Bronchial epithelial cell (primary cell): ENCODE measurements around the gene MRPL11. TPM values are rescaled to one million over a fixed set of nuclear protein-coding genes. Genes with fewer than 3 reads are reported as not detected.

Source experiments
- DNase-seq: peaks from one replicate; pipeline ENCODE4 v3.0.0-alpha.2; 2010; ENCODE audit warnings: low read depth
- FAIRE-seq: peaks from 2 replicates; lab custom pipeline; 2011; peaks lifted over from hg19 to GRCh38; lab: Jason Lieb, UNC
- H3K27me3 ChIP-seq: 2 replicates; pipeline ENCODE4 v1.5.1; 2011; ENCODE audit warnings: low read length; ENCODE audit not compliant: control insufficient read depth, insufficient read depth
- H3K36me3 ChIP-seq: 2 replicates; pipeline ENCODE4 v1.5.1; 2011; ENCODE audit warnings: low read length; ENCODE audit not compliant: control insufficient read depth, insufficient read depth
- H3K4me3 ChIP-seq: 2 replicates; pipeline ENCODE4 v1.5.1; 2011; ENCODE audit warnings: mild to moderate bottlenecking, low read depth, low read length, control low read depth
- total RNA-seq: library from RNA; depleted of rRNA; stranded (reverse); fragments of >200 nt; gene quantifications from 2 replicates; pipeline ENCODE4 v1.2.1, GENCODE V29; 2014
- TF ChIP-seq, protein P1 (sequence below): IDR thresholded peaks from 2 replicates; pipeline ENCODE4 v1.5.1; 2011; ENCODE audit warnings: mild to moderate bottlenecking, moderate library complexity, low read length, control low read depth, inconsistent platforms; ENCODE audit not compliant: insufficient read depth, severe bottlenecking

The MRPL11 gene
- total RNA-seq, 1 donor from 2014 or later = 43.7 TPM

DNA sequence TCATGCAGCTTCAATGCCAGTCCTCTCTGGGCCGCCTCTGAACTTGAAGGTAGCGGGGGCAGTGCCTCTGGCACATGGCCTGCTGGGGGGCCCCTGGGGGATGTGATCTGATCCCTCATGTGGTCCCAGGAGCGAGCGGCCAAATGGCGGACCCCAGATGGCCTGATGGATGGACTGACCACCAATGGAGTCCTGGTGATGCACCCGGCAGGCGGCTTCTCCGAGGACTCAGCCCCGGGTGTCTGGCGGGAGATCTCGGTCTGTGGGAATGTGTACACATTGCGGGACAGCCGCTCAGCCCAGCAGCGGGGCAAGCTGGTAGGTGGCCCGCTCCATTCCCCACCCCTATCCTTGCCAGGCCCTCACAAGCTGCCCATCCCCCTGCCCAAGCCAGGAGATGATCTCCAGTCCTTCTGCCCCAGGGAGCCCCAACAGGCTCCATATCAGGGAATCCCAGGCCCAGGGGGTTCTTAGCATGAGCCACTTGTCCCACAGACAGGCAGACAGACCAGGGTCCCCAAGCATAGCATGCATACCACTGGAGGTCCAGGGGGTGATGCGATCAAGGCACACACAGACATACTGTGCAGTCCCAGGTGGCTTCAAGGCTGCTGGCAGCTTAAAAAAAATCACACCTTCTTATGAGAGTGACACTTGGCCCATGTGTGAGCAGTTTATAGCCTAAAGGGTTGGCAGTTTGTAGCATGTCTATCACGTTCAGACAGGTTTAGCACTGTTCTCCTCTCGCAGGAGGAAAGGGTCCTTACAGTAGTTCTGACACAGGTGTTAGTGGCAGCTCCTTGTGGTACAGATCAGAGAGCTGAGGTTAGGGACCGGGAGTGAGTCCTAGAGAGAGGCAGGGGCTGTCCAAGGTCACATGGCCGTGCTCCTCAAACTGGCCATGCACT lies 35.2 kb upstream of the MRPL11 start:
- DNase-seq (peak; percentile 70), FAIRE-seq (no peak)
- TF ChIP-seq, protein P1, sequence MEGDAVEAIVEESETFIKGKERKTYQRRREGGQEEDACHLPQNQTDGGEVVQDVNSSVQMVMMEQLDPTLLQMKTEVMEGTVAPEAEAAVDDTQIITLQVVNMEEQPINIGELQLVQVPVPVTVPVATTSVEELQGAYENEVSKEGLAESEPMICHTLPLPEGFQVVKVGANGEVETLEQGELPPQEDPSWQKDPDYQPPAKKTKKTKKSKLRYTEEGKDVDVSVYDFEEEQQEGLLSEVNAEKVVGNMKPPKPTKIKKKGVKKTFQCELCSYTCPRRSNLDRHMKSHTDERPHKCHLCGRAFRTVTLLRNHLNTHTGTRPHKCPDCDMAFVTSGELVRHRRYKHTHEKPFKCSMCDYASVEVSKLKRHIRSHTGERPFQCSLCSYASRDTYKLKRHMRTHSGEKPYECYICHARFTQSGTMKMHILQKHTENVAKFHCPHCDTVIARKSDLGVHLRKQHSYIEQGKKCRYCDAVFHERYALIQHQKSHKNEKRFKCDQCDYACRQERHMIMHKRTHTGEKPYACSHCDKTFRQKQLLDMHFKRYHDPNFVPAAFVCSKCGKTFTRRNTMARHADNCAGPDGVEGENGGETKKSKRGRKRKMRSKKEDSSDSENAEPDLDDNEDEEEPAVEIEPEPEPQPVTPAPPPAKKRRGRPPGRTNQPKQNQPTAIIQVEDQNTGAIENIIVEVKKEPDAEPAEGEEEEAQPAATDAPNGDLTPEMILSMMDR = no peak
- no peaks in the 10 kb centered on the region for H3K27me3 ChIP-seq
- H3K36me3 ChIP-seq = peaks cover 11% of the 10 kb centered on the region
- H3K4me3 ChIP-seq = no peak overlapping the region

DNA sequence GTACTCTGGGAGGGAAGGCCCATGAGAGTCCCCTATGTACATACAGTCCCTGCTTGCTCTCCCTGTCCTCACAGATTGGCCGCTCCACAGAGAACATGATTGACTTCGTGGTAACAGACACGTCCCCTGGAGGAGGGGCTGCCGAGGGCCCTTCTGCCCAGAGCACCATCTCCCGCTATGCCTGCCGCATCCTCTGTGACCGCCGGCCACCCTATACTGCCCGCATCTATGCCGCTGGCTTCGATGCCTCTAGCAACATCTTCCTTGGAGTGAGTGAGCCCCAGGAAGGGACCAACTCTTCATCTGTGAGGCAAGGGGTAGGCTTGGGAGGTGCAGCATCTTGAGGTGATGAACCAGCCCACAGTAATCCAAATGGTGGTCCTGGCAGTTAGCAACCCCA lies 34.5 kb upstream of the MRPL11 start:
- DNase-seq (no peak), FAIRE-seq (no peak)
- Histone ChIP-seq H3K36me3 (peaks cover 12% of the 10 kb centered on the region), H3K4me3 (no peak overlapping the region), H3K27me3 (no peaks in the 10 kb centered on the region)
- TF ChIP-seq, protein P1 = no peak

DNA sequence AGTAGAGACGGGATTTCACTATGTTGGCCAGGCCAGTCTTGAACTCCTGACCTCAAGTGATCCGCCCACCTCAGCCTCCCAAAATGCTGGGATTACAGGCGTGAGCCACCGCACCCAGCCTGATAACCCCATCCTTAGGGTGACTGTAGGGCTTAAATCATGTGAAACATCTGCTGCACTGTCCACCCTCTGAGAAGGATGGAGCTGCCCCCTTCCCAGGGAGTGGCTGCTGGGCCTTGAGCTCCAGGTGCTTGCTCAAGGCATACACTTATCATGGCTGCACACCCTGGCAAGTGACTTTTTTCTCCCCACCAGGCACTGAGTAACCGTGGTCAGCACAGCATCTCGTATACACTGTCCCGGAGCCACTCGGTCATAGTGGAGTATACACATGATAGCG lies 33.4 kb upstream of the MRPL11 start:
- TF ChIP-seq, protein P1 = no peak
- DNase-seq (no peak), FAIRE-seq (no peak)
- Histone ChIP-seq H3K27me3 (no peaks in the 10 kb centered on the region), H3K4me3 (no peak overlapping the region), H3K36me3 (peaks cover 12% of the 10 kb centered on the region)

DNA sequence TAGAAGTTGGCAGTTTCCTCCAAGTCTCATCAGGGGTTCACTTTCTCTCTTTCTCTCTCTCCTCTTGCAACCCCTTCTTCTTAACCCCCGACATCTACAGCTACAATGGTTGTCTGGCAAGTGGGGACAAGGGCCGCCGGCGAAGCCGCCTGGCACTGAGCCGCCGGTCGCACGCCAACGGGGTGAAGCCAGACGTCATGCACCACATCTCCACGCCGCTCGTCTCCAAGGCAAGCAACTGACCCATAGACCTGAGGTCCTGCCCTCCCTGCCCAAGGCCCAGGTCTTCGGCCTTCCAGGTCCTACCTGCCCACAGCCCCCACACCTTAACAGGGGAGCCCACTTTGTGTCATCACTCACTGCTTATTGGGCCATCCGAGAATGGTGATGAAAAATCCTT lies 32.5 kb upstream of the MRPL11 start:
- no peak for FAIRE-seq
- Histone ChIP-seq H3K27me3 (no peaks in the 10 kb centered on the region), H3K36me3 (peaks cover 12% of the 10 kb centered on the region), H3K4me3 (no peak overlapping the region)
- no peak for DNase-seq
- TF ChIP-seq, protein P1 = no peak

DNA sequence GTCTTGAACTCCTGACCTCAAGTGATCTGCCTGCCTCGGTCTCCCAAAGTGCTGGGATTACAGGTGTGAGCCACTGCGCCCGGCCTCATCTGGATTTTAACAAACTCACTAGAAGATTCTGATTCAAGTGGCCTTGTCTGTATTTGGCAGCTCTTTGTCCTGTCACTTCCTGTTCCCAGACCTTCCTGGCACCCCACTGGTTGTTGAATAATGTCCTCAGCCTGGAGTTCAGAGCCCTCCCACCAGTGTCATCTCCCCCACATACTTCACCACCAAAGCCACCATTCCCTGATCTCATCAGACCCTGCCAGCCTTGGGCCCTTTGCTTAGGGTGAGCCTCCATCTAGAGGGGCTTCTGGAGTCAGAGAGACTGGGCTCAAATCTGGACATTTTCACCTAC lies 31.4 kb upstream of the MRPL11 start:
- Histone ChIP-seq H3K36me3 (peaks cover 8% of the 10 kb centered on the region), H3K27me3 (no peaks in the 10 kb centered on the region), H3K4me3 (no peak overlapping the region)
- TF ChIP-seq, protein P1 = no peak
- FAIRE-seq (no peak), DNase-seq (no peak)

DNA sequence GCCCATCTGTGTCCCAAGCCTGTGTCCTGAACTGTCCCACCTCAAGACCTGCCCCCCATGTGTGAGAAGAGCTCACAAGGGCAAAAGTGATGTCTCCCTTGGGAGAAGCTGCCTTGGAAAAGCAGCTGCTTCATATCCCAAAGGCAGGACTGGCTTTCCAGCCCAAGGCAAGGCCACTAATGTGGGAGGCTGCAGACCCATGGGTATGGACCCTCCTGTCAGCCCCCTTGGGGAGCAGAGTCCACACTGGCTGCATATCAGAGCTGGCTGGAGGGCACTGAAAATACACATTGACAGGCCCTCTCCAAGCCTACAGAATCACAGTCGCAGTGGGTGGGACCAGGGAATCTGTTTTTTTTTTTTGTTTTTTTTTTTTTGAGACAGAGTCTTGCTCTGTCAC lies 30.8 kb upstream of the MRPL11 start:
- DNase-seq = no peak
- Histone ChIP-seq H3K4me3 (no peak overlapping the region), H3K27me3 (no peaks in the 10 kb centered on the region), H3K36me3 (peaks cover 8% of the 10 kb centered on the region)
- TF ChIP-seq, protein P1 = no peak
- no peak for FAIRE-seq
